ENCODE results near the gene MPPED1. TPM values are rescaled to one million over a fixed set of nuclear protein-coding genes. Genes with fewer than 3 reads are reported as not detected.

Gene MPPED1
- total RNA-seq, 1 experiment from 2014 or later, result 0.35 TPM

DNA sequence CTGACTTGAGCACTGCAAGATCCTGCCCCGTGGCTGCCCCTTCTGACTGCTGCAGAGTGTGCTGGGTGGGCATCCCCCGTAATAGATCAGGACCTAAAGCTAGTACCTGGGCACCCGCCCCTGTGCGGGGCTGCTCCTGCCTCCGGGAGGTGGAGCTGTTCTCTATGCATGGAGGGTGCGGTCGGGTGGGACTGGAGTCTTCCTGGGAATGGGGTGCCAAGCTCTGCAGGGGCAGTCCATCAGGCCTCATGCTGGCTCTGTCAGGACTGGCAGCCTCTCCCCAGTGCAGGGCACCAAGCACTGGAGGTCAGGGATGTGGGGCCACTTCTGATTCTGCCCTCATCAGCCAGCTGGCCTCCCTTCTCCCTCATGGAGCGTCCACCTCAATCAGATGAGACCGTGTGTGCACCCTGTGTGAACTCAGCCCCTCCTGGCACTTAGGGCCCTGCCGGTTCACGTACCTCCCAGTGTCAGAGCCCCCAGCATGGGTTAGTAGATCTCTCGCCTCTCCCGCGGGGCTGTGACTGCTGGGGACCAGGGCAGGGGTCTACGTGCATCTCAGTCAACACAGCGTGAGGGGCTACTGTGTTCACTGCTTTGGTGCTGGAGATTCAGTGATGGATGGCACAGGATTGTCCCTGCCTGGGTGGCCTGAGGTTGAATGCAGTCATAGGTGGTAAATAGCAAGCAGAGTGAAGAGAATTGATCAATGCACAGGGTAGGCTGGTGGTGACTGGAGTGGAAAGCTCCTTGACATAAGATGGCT, 30.8 kb downstream of the MPPED1 start:
- ATAC-seq, result no peak
- H3K9me3 Mint-ChIP-seq, result no peaks in the 10 kb centered on the region
- TF ChIP-seq, protein P1, sequence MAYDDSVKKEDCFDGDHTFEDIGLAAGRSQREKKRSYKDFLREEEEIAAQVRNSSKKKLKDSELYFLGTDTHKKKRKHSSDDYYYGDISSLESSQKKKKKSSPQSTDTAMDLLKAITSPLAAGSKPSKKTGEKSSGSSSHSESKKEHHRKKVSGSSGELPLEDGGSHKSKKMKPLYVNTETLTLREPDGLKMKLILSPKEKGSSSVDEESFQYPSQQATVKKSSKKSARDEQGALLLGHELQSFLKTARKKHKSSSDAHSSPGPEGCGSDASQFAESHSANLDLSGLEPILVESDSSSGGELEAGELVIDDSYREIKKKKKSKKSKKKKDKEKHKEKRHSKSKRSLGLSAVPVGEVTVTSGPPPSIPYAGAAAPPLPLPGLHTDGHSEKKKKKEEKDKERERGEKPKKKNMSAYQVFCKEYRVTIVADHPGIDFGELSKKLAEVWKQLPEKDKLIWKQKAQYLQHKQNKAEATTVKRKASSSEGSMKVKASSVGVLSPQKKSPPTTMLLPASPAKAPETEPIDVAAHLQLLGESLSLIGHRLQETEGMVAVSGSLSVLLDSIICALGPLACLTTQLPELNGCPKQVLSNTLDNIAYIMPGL (CRISPR knock-in tag; IDR thresholded peaks at IDR 0.05), result no peak
- TF ChIP-seq RELA (CRISPR knock-in tag; IDR thresholded peaks at IDR 0.05; ENCODE audit: borderline replicate concordance) (no peak), NFE2L1 (CRISPR knock-in tag; IDR thresholded peaks at IDR 0.05) (no peak)
- H3K4me3 Mint-ChIP-seq, result no peak overlapping the region
- CTCF ChIA-PET, result interaction anchor here (1.0 to 2.4 kb wide), 4 partner anchors 15 to 382 kb away, joined by 3 to 8 read pairs (median 4); no protein-coding TSS in a partner anchor
- DNase-seq (ENCODE audit: low spot score), result no peak
- peaks cover 13% of the 10 kb centered on the region for H3K4me1 Mint-ChIP-seq
- POLR2A ChIA-PET, result no interaction called here
- H3K27me3 Mint-ChIP-seq (ENCODE audit: low read depth), result no peaks in the 10 kb centered on the region; the same call in 1 of the 2 replicates
- no peak overlapping the region for H3K27ac Mint-ChIP-seq
- no peaks in the 10 kb centered on the region for H3K36me3 Mint-ChIP-seq

DNA sequence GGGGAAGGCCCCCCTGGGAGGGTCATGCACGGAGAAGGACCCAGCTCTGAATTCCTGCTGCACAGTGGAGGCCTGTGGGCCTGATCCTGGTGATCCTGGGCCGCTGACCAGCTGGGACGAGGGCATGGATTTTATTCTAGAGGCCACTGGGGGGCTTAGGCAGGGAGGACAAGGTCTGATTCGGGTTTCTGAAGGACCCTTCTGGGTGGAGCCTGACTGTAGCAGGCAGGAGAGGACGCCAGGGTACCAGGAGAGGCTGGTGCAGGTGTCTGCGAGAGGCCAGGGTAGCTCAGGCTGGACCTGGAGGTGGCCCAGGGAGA, 31.3 kb downstream of the MPPED1 start:
- CTCF ChIA-PET, result interaction anchor here (1.4 to 2.4 kb wide), 3 partner anchors 16 to 73 kb away, joined by 3 to 8 read pairs (median 4); no protein-coding TSS in a partner anchor
- H3K4me3 Mint-ChIP-seq, result no peak overlapping the region
- H3K27ac Mint-ChIP-seq, result no peak overlapping the region
- no peak for TF ChIP-seq NFATC4 (CRISPR knock-in tag; IDR thresholded peaks at IDR 0.05)
- TF ChIP-seq ZNF317 (CRISPR knock-in tag; IDR thresholded peaks at IDR 0.05; ENCODE audit: borderline replicate concordance, low read depth), result no peak
- TF ChIP-seq NR1H2 (CRISPR knock-in tag; IDR thresholded peaks at IDR 0.05), result no peak
- no peak for TF ChIP-seq TEAD4 (CRISPR knock-in tag; IDR thresholded peaks at IDR 0.05)
- TF ChIP-seq, protein P2, sequence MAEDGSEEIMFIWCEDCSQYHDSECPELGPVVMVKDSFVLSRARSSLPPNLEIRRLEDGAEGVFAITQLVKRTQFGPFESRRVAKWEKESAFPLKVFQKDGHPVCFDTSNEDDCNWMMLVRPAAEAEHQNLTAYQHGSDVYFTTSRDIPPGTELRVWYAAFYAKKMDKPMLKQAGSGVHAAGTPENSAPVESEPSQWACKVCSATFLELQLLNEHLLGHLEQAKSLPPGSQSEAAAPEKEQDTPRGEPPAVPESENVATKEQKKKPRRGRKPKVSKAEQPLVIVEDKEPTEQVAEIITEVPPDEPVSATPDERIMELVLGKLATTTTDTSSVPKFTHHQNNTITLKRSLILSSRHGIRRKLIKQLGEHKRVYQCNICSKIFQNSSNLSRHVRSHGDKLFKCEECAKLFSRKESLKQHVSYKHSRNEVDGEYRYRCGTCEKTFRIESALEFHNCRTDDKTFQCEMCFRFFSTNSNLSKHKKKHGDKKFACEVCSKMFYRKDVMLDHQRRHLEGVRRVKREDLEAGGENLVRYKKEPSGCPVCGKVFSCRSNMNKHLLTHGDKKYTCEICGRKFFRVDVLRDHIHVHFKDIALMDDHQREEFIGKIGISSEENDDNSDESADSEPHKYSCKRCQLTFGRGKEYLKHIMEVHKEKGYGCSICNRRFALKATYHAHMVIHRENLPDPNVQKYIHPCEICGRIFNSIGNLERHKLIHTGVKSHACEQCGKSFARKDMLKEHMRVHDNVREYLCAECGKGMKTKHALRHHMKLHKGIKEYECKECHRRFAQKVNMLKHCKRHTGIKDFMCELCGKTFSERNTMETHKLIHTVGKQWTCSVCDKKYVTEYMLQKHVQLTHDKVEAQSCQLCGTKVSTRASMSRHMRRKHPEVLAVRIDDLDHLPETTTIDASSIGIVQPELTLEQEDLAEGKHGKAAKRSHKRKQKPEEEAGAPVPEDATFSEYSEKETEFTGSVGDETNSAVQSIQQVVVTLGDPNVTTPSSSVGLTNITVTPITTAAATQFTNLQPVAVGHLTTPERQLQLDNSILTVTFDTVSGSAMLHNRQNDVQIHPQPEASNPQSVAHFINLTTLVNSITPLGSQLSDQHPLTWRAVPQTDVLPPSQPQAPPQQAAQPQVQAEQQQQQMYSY (CRISPR knock-in tag; IDR thresholded peaks at IDR 0.05), result no peak
- TF ChIP-seq, protein P3, sequence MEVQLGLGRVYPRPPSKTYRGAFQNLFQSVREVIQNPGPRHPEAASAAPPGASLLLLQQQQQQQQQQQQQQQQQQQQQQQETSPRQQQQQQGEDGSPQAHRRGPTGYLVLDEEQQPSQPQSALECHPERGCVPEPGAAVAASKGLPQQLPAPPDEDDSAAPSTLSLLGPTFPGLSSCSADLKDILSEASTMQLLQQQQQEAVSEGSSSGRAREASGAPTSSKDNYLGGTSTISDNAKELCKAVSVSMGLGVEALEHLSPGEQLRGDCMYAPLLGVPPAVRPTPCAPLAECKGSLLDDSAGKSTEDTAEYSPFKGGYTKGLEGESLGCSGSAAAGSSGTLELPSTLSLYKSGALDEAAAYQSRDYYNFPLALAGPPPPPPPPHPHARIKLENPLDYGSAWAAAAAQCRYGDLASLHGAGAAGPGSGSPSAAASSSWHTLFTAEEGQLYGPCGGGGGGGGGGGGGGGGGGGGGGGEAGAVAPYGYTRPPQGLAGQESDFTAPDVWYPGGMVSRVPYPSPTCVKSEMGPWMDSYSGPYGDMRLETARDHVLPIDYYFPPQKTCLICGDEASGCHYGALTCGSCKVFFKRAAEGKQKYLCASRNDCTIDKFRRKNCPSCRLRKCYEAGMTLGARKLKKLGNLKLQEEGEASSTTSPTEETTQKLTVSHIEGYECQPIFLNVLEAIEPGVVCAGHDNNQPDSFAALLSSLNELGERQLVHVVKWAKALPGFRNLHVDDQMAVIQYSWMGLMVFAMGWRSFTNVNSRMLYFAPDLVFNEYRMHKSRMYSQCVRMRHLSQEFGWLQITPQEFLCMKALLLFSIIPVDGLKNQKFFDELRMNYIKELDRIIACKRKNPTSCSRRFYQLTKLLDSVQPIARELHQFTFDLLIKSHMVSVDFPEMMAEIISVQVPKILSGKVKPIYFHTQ (CRISPR knock-in tag; IDR thresholded peaks at IDR 0.05), result no peak
- TF ChIP-seq, protein P4, sequence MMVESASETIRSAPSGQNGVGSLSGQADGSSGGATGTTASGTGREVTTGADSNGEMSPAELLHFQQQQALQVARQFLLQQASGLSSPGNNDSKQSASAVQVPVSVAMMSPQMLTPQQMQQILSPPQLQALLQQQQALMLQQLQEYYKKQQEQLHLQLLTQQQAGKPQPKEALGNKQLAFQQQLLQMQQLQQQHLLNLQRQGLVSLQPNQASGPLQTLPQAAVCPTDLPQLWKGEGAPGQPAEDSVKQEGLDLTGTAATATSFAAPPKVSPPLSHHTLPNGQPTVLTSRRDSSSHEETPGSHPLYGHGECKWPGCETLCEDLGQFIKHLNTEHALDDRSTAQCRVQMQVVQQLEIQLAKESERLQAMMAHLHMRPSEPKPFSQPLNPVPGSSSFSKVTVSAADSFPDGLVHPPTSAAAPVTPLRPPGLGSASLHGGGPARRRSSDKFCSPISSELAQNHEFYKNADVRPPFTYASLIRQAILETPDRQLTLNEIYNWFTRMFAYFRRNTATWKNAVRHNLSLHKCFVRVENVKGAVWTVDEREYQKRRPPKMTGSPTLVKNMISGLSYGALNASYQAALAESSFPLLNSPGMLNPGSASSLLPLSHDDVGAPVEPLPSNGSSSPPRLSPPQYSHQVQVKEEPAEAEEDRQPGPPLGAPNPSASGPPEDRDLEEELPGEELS (CRISPR knock-in tag; IDR thresholded peaks at IDR 0.05), result no peak
- TF ChIP-seq GRHL2 (CRISPR knock-in tag; IDR thresholded peaks at IDR 0.05; ENCODE audit: insufficient replicate concordance, severe bottlenecking), result no peak
- no peak for TF ChIP-seq ZNF416 (CRISPR knock-in tag; IDR thresholded peaks at IDR 0.05)
- no peak for TF ChIP-seq IRF2 (CRISPR knock-in tag; IDR thresholded peaks at IDR 0.05; ENCODE audit: borderline replicate concordance, low read depth)
- TF ChIP-seq JAZF1 (CRISPR knock-in tag; IDR thresholded peaks at IDR 0.05), result no peak
- peaks cover 13% of the 10 kb centered on the region for H3K4me1 Mint-ChIP-seq
- H3K27me3 Mint-ChIP-seq (ENCODE audit: low read depth), result no peaks in the 10 kb centered on the region; the same call in 1 of the 2 replicates
- POLR2A ChIA-PET, result no interaction called here
- DNase-seq (ENCODE audit: low spot score), result no peak
- no peaks in the 10 kb centered on the region for H3K36me3 Mint-ChIP-seq
- no peaks in the 10 kb centered on the region for H3K9me3 Mint-ChIP-seq
- no peak; the same call in 1 of the 2 replicates for ATAC-seq

Measured in WTC11 (cell line).